ENCODE results near the gene CFAP99. TPM values are rescaled to one million over a fixed set of nuclear protein-coding genes. Genes with fewer than 3 reads are reported as not detected.
A peak's percentile ranks its signal among the peaks of the same experiment; 100 is the strongest.

CFAP99 gene
- total and polyA plus RNA-seq, 2 of the 4 experiments (the other 2 are of a cell fraction), result not detected

DNA sequence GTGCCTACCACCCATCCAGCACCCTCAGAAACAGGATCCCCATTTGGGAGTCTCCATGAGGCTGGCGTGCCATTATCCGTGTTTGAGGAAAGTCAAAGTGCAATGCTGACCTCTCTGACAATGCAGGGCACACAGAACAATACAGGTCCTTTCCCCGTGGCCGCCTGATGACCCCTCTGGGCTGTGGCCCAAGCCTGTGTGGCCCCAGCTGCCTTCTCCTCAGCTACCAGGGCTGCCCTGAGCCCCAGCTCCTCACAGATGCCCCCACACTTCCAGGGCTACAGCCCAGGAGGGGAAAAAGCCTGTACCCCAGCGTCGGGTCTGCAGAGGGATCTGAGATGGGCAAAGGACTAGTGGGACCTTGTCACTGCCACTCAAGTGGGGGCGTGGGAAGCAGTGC, 15.8 kb upstream of the CFAP99 start:
- Histone ChIP-seq H3K4me1 (ENCODE audit: control insufficient read depth, insufficient read depth, low read length) (no peaks in the 10 kb centered on the region; the same call in 1 of the 2 replicates), H4K20me1 (ENCODE audit: insufficient read depth, low read length) (no peaks in the 10 kb centered on the region), H3K79me1 (ENCODE audit: low read depth in 1 of 2, low read length in 2 of 2) (no peaks in the 10 kb centered on the region), H2BK5ac (ENCODE audit: low read depth, low read length, poor library complexity, severe bottlenecking) (no peak overlapping the region), H3K36me3 (ENCODE audit: control insufficient read depth, insufficient read depth, low read length) (no peaks in the 10 kb centered on the region), H4K91ac (ENCODE audit: insufficient read depth, low read depth, low read length) (no peak overlapping the region), H3K9me1 (ENCODE audit: insufficient read depth, low read length) (no peaks in the 10 kb centered on the region), H2AK9ac (replicated peaks; ENCODE audit: low read depth, low read length, poor library complexity) (no peak overlapping the region), H2AFZ (replicated peaks; ENCODE audit: low read length, poor library complexity) (peak overlapping the region; percentile 13), H3K9me3 (ENCODE audit: control insufficient read depth, insufficient read depth, low read length) (no peaks in the 10 kb centered on the region), H4K5ac (ENCODE audit: low read depth, low read length) (no peak overlapping the region), H2BK120ac (ENCODE audit: low read depth, low read length) (no peak overlapping the region), H3K4me2 (ENCODE audit: low read depth, low read length) (no peak overlapping the region), H2AK5ac (ENCODE audit: low read depth, low read length) (no peak overlapping the region), H3K23ac (ENCODE audit: low read depth, low read length) (no peak overlapping the region), H2BK20ac (ENCODE audit: low read depth, low read length) (no peak overlapping the region), H3K56ac (ENCODE audit: extremely low read depth, insufficient read depth, low read length) (no peak overlapping the region), H3K4me3 (ENCODE audit: insufficient read depth, low read depth, low read length) (no peak overlapping the region), H3K14ac (replicated peaks; ENCODE audit: low read depth, low read length) (no peak overlapping the region), H3K18ac (ENCODE audit: low read depth, low read length) (no peak overlapping the region), H3K9ac (ENCODE audit: low read depth, low read length) (no peak overlapping the region), H4K8ac (ENCODE audit: low read depth in 2 of 2, low read length in 2 of 2) (no peak overlapping the region), H3K27ac (ENCODE audit: insufficient read depth, low read length) (no peak overlapping the region), H2BK15ac (ENCODE audit: low read depth, low read length) (no peak overlapping the region), H3K4ac (ENCODE audit: low read depth, low read length) (no peak overlapping the region), H3K27me3 (ENCODE audit: control insufficient read depth, insufficient read depth, low read length) (peaks cover 20% of the 10 kb centered on the region)
- in situ Hi-C loops (cut with MboI; ENCODE audit: low sequenced_read_pairs), result no loop called here
- TF ChIP-seq CEBPB (IDR thresholded peaks at IDR 0.05; ENCODE audit: low read depth, low read length) (no peak), MXI1 (IDR thresholded peaks at IDR 0.05; ENCODE audit: borderline replicate concordance, low read depth, low read length) (no peak), RAD21 (IDR thresholded peaks at IDR 0.05; ENCODE audit: low read length) (no peak)
- TF ChIP-seq, protein P1, sequence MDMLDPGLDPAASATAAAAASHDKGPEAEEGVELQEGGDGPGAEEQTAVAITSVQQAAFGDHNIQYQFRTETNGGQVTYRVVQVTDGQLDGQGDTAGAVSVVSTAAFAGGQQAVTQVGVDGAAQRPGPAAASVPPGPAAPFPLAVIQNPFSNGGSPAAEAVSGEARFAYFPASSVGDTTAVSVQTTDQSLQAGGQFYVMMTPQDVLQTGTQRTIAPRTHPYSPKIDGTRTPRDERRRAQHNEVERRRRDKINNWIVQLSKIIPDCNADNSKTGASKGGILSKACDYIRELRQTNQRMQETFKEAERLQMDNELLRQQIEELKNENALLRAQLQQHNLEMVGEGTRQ (IDR thresholded peaks at IDR 0.05; ENCODE audit: low read depth, low read length), result no peak
- CTCF ChIA-PET, result interaction anchor here (1.4 kb wide), 1 partner anchor 10 kb away, joined by 3 read pairs; no protein-coding TSS in a partner anchor
- POLR2A ChIA-PET (ENCODE audit: unreplicated experiment), result interaction anchor here (0.5 kb wide), 1 partner anchor 298 kb away, joined by 4 read pairs; no protein-coding TSS in a partner anchor
- 74% methylated on average over 7 of the region's 7 CpGs; no CpG with 5 or more reads in 1 of the 2 experiments for WGBS, 2 experiments (ENCODE audit: extremely low coverage in 2 of 2, insufficient read length in 1 of 2)
- DNase-seq (no peak), ATAC-seq (ENCODE audit: low read depth) (no peak)
- intact Hi-C loops (cut with micrococcal nuclease), result no loop called here
- no TSS peak for BruUV-seq (replicated peaks)
- dilution Hi-C loops (cut with HindIII; ENCODE audit: low sequenced_read_pairs, unreplicated experiment), result no loop called here

All from IMR-90 (cell line).